ENCODE data around the gene UNC13A.

DNA sequence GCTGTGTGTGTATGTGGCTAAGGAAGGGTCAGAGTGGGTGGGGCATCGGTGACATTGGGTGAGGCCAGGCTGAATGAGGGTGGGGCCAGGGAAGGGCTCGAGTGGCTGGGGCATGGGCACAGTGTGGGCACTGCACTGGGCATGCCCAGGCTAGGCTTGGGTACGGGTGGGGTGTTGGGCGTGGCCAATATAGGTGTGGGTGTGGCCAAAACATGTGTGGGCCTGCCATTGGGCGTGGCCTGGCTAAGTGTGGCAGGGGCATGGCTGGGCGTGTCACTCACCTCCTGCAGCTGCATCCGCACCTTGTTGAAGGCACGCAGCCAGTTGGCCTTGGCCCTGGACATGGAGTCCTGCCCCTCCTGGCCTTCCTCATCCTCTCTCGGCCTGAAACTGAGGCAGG is 33.2 kb downstream of the UNC13A start:
- TF ChIP-seq, protein P1, sequence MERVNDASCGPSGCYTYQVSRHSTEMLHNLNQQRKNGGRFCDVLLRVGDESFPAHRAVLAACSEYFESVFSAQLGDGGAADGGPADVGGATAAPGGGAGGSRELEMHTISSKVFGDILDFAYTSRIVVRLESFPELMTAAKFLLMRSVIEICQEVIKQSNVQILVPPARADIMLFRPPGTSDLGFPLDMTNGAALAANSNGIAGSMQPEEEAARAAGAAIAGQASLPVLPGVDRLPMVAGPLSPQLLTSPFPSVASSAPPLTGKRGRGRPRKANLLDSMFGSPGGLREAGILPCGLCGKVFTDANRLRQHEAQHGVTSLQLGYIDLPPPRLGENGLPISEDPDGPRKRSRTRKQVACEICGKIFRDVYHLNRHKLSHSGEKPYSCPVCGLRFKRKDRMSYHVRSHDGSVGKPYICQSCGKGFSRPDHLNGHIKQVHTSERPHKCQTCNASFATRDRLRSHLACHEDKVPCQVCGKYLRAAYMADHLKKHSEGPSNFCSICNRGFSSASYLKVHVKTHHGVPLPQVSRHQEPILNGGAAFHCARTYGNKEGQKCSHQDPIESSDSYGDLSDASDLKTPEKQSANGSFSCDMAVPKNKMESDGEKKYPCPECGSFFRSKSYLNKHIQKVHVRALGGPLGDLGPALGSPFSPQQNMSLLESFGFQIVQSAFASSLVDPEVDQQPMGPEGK (CRISPR knock-in tag; IDR thresholded peaks at IDR 0.05; ENCODE audit: borderline replicate concordance): no peak
- TF ChIP-seq ZC3H10 (CRISPR knock-in tag; IDR thresholded peaks at IDR 0.05): no peak
- no peak for TF ChIP-seq GLIS3 (CRISPR knock-in tag; IDR thresholded peaks at IDR 0.05)
- TF ChIP-seq TCF4 (CRISPR knock-in tag; IDR thresholded peaks at IDR 0.05; ENCODE audit: borderline replicate concordance): no peak
- TF ChIP-seq BACH2 (CRISPR knock-in tag; IDR thresholded peaks at IDR 0.05; ENCODE audit: borderline replicate concordance): no peak
- TF ChIP-seq ZFP30 (CRISPR knock-in tag; IDR thresholded peaks at IDR 0.05): no peak
- TF ChIP-seq, protein P2, sequence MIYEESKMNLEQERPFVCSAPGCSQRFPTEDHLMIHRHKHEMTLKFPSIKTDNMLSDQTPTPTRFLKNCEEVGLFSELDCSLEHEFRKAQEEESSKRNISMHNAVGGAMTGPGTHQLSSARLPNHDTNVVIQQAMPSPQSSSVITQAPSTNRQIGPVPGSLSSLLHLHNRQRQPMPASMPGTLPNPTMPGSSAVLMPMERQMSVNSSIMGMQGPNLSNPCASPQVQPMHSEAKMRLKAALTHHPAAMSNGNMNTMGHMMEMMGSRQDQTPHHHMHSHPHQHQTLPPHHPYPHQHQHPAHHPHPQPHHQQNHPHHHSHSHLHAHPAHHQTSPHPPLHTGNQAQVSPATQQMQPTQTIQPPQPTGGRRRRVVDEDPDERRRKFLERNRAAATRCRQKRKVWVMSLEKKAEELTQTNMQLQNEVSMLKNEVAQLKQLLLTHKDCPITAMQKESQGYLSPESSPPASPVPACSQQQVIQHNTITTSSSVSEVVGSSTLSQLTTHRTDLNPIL (CRISPR knock-in tag; IDR thresholded peaks at IDR 0.05; ENCODE audit: low read depth): no peak
- TF ChIP-seq, protein P3, sequence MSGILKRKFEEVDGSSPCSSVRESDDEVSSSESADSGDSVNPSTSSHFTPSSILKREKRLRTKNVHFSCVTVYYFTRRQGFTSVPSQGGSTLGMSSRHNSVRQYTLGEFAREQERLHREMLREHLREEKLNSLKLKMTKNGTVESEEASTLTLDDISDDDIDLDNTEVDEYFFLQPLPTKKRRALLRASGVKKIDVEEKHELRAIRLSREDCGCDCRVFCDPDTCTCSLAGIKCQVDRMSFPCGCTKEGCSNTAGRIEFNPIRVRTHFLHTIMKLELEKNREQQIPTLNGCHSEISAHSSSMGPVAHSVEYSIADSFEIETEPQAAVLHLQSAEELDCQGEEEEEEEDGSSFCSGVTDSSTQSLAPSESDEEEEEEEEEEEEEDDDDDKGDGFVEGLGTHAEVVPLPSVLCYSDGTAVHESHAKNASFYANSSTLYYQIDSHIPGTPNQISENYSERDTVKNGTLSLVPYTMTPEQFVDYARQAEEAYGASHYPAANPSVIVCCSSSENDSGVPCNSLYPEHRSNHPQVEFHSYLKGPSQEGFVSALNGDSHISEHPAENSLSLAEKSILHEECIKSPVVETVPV (CRISPR knock-in tag; IDR thresholded peaks at IDR 0.05): no peak
- TF ChIP-seq ARNTL (CRISPR knock-in tag; IDR thresholded peaks at IDR 0.05; ENCODE audit: borderline replicate concordance, low read depth): no peak
- TF ChIP-seq CSDC2 (CRISPR knock-in tag; IDR thresholded peaks at IDR 0.05): no peak
- no peak for TF ChIP-seq SNAI2 (CRISPR knock-in tag; IDR thresholded peaks at IDR 0.05)
- TF ChIP-seq ESRRG (CRISPR knock-in tag; IDR thresholded peaks at IDR 0.05): no peak
- no peak for TF ChIP-seq PPARA (CRISPR knock-in tag; IDR thresholded peaks at IDR 0.05; ENCODE audit: borderline replicate concordance)
- no peak for TF ChIP-seq OSR1 (CRISPR knock-in tag; IDR thresholded peaks at IDR 0.05)
